WTC11 (cell line): Measurements from ENCODE around the gene RPLP1. TPM values are rescaled to one million over a fixed set of nuclear protein-coding genes. Genes with fewer than 3 reads are reported as not detected.

Experiments used
- ATAC-seq: fragments of 200-7000 bp; cut with Tn5 transposase; 2 replicates; pipeline ENCODE4 v1.10.0; 2021; ENCODE audit warnings: mild to moderate bottlenecking, moderate library complexity
- CTCF ChIA-PET: fragments of 300-600 bp; sonication (Branson Sonifier 250); formaldehyde crosslinking; loops from one replicate; lab custom pipeline; 2021; ENCODE audit warnings: antibody characterized with exemption; lab: Charles Lee
- POLR2A ChIA-PET: fragments of 350-600 bp; sonication (Branson Sonifier 250); formaldehyde crosslinking; loops from one replicate; lab custom pipeline; 2021; ENCODE audit warnings: antibody characterized with exemption; lab: Charles Lee
- DNase-seq: peaks from one replicate; pipeline ENCODE4 v3.0.0; 2021; ENCODE audit warnings: low spot score
- H3K27ac Mint-ChIP-seq: 2 replicates; pipeline ENCODE4 v1.8.0; 2021; ENCODE audit warnings: mixed read lengths
- H3K27me3 Mint-ChIP-seq: 2 replicates; pipeline ENCODE4 v1.8.0; 2021; ENCODE audit warnings: low read depth, mild to moderate bottlenecking, moderate library complexity, mixed read lengths
- H3K36me3 Mint-ChIP-seq: 2 replicates; pipeline ENCODE4 v1.8.0; 2021; ENCODE audit warnings: mixed read lengths
- H3K4me1 Mint-ChIP-seq: 2 replicates; pipeline ENCODE4 v1.8.0; 2022; ENCODE audit warnings: mixed read lengths
- H3K4me3 Mint-ChIP-seq: 2 replicates; pipeline ENCODE4 v1.8.0; 2021; ENCODE audit warnings: mild to moderate bottlenecking, moderate library complexity, mixed read lengths
- H3K9me3 Mint-ChIP-seq: 2 replicates; pipeline ENCODE4 v1.8.0; 2021; ENCODE audit warnings: mixed read lengths
- AFF4 ChIP-seq: sonication (generic); formaldehyde crosslinking; IDR thresholded peaks from 2 replicates; pipeline ENCODE4 v1.8.1; 2023; ENCODE audit warnings: mild to moderate bottlenecking, missing genetic modification reagents, borderline replicate concordance
- ATF1 ChIP-seq: sonication (generic); formaldehyde crosslinking; IDR thresholded peaks from 2 replicates; pipeline ENCODE4 v1.8.1; 2023; ENCODE audit warnings: mild to moderate bottlenecking, moderate library complexity, missing genetic modification reagents
- CBFB ChIP-seq: sonication (generic); formaldehyde crosslinking; IDR thresholded peaks from 2 replicates; pipeline ENCODE4 v1.8.1; 2022; ENCODE audit warnings: mild to moderate bottlenecking, low read depth, missing genetic modification reagents
- E2F1 ChIP-seq: sonication (generic); formaldehyde crosslinking; IDR thresholded peaks from 2 replicates; pipeline ENCODE4 v1.8.0; 2022; ENCODE audit warnings: mild to moderate bottlenecking, missing genetic modification reagents
- GRHL2 ChIP-seq: fragments of 250-450 bp; sonication (Bioruptor Pico); IDR thresholded peaks from 2 replicates; pipeline ENCODE4 v1.8.0; 2022; ENCODE audit warnings: mild to moderate bottlenecking, moderate library complexity; ENCODE audit not compliant: insufficient replicate concordance, severe bottlenecking
- GTF2I ChIP-seq: fragments of 250-450 bp; sonication (Bioruptor Pico); conservative IDR thresholded peaks from 2 replicates; pipeline ENCODE4 v1.4.0; 2021; ENCODE audit warnings: mild to moderate bottlenecking
- MAX ChIP-seq: sonication (generic); formaldehyde crosslinking; IDR thresholded peaks from 2 replicates; pipeline ENCODE4 v1.8.0; 2022; ENCODE audit warnings: mild to moderate bottlenecking, missing genetic modification reagents
- NFATC4 ChIP-seq: fragments of 250-450 bp; sonication (Bioruptor Pico); IDR thresholded peaks from 2 replicates; pipeline ENCODE4 v1.9.0; 2021; ENCODE audit warnings: mild to moderate bottlenecking
- NFE2L1 ChIP-seq: sonication (generic); formaldehyde crosslinking; IDR thresholded peaks from 2 replicates; pipeline ENCODE4 v1.8.1; 2023; ENCODE audit warnings: missing genetic modification reagents
- NR1H2 ChIP-seq: sonication (generic); formaldehyde crosslinking; IDR thresholded peaks from 2 replicates; pipeline ENCODE4 v1.9.0; 2021; ENCODE audit warnings: mild to moderate bottlenecking, moderate library complexity, missing genetic modification reagents
- SMAD3 ChIP-seq: sonication (generic); formaldehyde crosslinking; IDR thresholded peaks from 2 replicates; pipeline ENCODE4 v1.8.0; 2022; ENCODE audit warnings: missing genetic modification reagents, mild to moderate bottlenecking, borderline replicate concordance
- ZBTB21 ChIP-seq: sonication (generic); formaldehyde crosslinking; IDR thresholded peaks from 2 replicates; pipeline ENCODE4 v1.8.1; 2023; ENCODE audit warnings: mild to moderate bottlenecking, missing genetic modification reagents, borderline replicate concordance
- ZNF281 ChIP-seq: sonication (generic); formaldehyde crosslinking; IDR thresholded peaks from 2 replicates; pipeline ENCODE4 v1.8.0; 2023; ENCODE audit warnings: mild to moderate bottlenecking, missing genetic modification reagents
- ZNF512 ChIP-seq: sonication (generic); formaldehyde crosslinking; IDR thresholded peaks from 2 replicates; pipeline ENCODE4 v1.8.1; 2022; ENCODE audit warnings: missing genetic modification reagents, borderline replicate concordance
- total RNA-seq: library from RNA; stranded (reverse); gene quantifications from 3 replicates; pipeline ENCODE4 v1.2.3, GENCODE V29; 2021

Gene RPLP1
- total RNA-seq, 1 experiment from 2014 or later = 2,441 TPM

- Mint-ChIP-seq H3K4me1 (peaks cover 16% of the 10 kb centered on the region), H3K27me3 (no peaks in the 10 kb centered on the region), H3K9me3 (no peaks in the 10 kb centered on the region)
- DNase-seq (no peak), ATAC-seq (no peak)
- POLR2A ChIA-PET = interaction anchor here (1.5 to 2.1 kb wide), 2 partner anchors 10 to 49 kb away, joined by 8 to 27 read pairs; partner anchors contain the start of genes KIF23 and RPLP1
- TF ChIP-seq ZNF512 (CRISPR knock-in tag) = 0 out of 2 replicates have a peak, but pooled peaks have one; percentile 44
- TF ChIP-seq ZNF281 = no peak
- no peak for TF ChIP-seq NR1H2 (CRISPR knock-in tag)
- TF ChIP-seq, all 79 proteins: peak for 1
- Mint-ChIP-seq H3K27ac (peak overlapping the region; percentile 96), H3K36me3 (no peaks in the 10 kb centered on the region; the same call in 1 of the 2 replicates), H3K4me3 (peak overlapping the region; percentile 75)
- CTCF ChIA-PET = interaction anchor here (0.5 to 2.1 kb wide), 43 partner anchors 9 to 1043 kb away, joined by 3 to 44 read pairs (median 4); partner anchors contain the start of genes GLCE, KIF23 and RPLP1
Measured at GRCh38 chr15:69463182-69463756, 10.7 kb downstream of the RPLP1 start.

GRCh38 chr15:69465253-69465652, 12.6 kb downstream of the RPLP1 start:
- POLR2A ChIA-PET = interaction anchor here (1.4 kb wide), 1 partner anchor 13 kb away, joined by 5 read pairs; the partner anchor contains the start of gene RPLP1
- H3K27ac Mint-ChIP-seq = no peak overlapping the region
- H3K4me1 Mint-ChIP-seq = peaks cover 16% of the 10 kb centered on the region
- CTCF ChIA-PET = interaction anchor here (1.5 to 5.6 kb wide), 4 partner anchors 9 to 540 kb away, joined by 4 to 40 read pairs (median 8); partner anchors contain the start of gene RPLP1
- ATAC-seq (no peak), DNase-seq (no peak)
- H3K9me3 Mint-ChIP-seq = no peaks in the 10 kb centered on the region
- H3K36me3 Mint-ChIP-seq = no peaks in the 10 kb centered on the region
- no peak overlapping the region for H3K4me3 Mint-ChIP-seq
- TF ChIP-seq AFF4 = no peak
- TF ChIP-seq NFE2L1 (CRISPR knock-in tag) = no peak
- TF ChIP-seq NFATC4 (CRISPR knock-in tag) = no peak
- TF ChIP-seq, all 79 proteins: peak for 0
- no peaks in the 10 kb centered on the region for H3K27me3 Mint-ChIP-seq

GRCh38 chr15:69466733-69467132, 14.1 kb downstream of the RPLP1 start:
- ChIA-PET POLR2A (no interaction called here), CTCF (interaction anchor here (0.8 to 5.6 kb wide), 4 partner anchors 9 to 328 kb away, joined by 3 to 40 read pairs (median 8); partner anchors contain the start of gene RPLP1)
- TF ChIP-seq NFE2L1 (CRISPR knock-in tag) (no peak), GRHL2 (CRISPR knock-in tag) (no peak)
- no peak for ATAC-seq
- Mint-ChIP-seq H3K4me3 (no peak overlapping the region), H3K36me3 (no peaks in the 10 kb centered on the region), H3K27me3 (no peaks in the 10 kb centered on the region), H3K4me1 (peaks cover 14% of the 10 kb centered on the region), H3K27ac (no peak overlapping the region), H3K9me3 (no peaks in the 10 kb centered on the region)
- no peak for DNase-seq

GRCh38 chr15:69467636-69468035, 15.0 kb downstream of the RPLP1 start:
- Mint-ChIP-seq H3K9me3 (no peaks in the 10 kb centered on the region), H3K4me1 (peaks cover 10% of the 10 kb centered on the region), H3K36me3 (no peaks in the 10 kb centered on the region), H3K27ac (no peak overlapping the region), H3K4me3 (no peak overlapping the region), H3K27me3 (no peaks in the 10 kb centered on the region)
- no peak for DNase-seq
- no peak for ATAC-seq
- ChIA-PET POLR2A (no interaction called here), CTCF (interaction anchor here (1.4 to 5.6 kb wide), 2 partner anchors 9 to 10 kb away, joined by 3 to 40 read pairs; no protein-coding TSS in a partner anchor)
- TF ChIP-seq CBFB (CRISPR knock-in tag) (no peak), ZBTB21 (CRISPR knock-in tag) (no peak), MAX (CRISPR knock-in tag) (no peak), GRHL2 (CRISPR knock-in tag) (no peak), SMAD3 (CRISPR knock-in tag) (no peak), GTF2I (CRISPR knock-in tag) (no peak), ATF1 (no peak), E2F1 (CRISPR knock-in tag) (no peak)
